HG02870 (cell line): Measurements from ENCODE around the gene SEMA6C.
A peak's percentile ranks its signal among the peaks of the same experiment; 100 is the strongest.
"Not testable (repeated sequence)": the region's sequence is repeated elsewhere in the genome, so short reads cannot be mapped to it uniquely, and the experiment has no call there.

ENCODE experiments used
- ATAC-seq: cut with Tn5 transposase; IDR thresholded peaks from one replicate; pipeline ENCODE4 v1.9.1; 2021; ENCODE audit warnings: mild to moderate bottlenecking, moderate library complexity; ENCODE audit not compliant: unreplicated experiment

Gene SEMA6C, protein sequence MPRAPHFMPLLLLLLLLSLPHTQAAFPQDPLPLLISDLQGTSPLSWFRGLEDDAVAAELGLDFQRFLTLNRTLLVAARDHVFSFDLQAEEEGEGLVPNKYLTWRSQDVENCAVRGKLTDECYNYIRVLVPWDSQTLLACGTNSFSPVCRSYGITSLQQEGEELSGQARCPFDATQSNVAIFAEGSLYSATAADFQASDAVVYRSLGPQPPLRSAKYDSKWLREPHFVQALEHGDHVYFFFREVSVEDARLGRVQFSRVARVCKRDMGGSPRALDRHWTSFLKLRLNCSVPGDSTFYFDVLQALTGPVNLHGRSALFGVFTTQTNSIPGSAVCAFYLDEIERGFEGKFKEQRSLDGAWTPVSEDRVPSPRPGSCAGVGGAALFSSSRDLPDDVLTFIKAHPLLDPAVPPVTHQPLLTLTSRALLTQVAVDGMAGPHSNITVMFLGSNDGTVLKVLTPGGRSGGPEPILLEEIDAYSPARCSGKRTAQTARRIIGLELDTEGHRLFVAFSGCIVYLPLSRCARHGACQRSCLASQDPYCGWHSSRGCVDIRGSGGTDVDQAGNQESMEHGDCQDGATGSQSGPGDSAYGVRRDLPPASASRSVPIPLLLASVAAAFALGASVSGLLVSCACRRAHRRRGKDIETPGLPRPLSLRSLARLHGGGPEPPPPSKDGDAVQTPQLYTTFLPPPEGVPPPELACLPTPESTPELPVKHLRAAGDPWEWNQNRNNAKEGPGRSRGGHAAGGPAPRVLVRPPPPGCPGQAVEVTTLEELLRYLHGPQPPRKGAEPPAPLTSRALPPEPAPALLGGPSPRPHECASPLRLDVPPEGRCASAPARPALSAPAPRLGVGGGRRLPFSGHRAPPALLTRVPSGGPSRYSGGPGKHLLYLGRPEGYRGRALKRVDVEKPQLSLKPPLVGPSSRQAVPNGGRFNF

DNA sequence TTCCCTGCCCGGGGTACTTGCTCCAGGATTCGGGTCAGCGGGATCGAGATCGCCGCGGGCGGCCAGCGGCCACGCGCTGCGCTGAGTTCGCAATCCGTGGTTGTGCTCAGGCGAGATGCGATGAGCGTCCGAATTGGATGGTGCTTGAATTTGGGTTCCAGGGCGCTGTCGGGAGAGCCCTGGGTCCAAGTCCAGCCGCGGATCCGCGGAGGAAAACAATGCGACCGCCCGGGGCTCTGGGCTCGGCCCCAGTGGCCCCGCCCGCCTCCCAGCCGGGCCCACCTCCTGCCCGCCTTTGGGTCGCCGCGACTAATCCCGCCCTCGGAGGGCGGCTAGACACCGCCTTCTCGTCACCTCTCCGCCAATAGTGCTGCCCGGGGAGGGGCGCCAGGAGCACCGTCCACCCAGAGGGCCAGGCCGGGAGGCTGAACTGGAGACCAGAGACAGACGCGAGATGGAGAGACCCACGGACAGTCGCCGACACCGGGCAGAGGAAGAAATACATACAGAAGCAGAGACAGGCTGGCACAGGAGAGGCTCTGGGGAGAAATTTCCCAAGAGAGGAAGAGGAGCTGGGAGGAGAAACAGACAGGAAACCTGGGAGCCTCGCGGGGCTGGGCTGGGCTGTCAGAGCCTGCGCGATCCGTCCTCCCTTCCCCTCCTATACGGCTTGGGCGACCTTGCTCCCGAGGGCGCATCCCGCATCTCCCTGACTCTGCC is at the start of gene SEMA6C:
SEMA6C (minus strand) TSS at position 220 of the 720 bp plus-strand sequence. CDS start 4,010 bp downstream, outside the sequence.
- ATAC-seq = peak; percentile 98

GRCh38 chr1:151194894-151195594 is 48.6 kb upstream of the SEMA6C start:
- not testable (repeated sequence) for ATAC-seq

DNA sequence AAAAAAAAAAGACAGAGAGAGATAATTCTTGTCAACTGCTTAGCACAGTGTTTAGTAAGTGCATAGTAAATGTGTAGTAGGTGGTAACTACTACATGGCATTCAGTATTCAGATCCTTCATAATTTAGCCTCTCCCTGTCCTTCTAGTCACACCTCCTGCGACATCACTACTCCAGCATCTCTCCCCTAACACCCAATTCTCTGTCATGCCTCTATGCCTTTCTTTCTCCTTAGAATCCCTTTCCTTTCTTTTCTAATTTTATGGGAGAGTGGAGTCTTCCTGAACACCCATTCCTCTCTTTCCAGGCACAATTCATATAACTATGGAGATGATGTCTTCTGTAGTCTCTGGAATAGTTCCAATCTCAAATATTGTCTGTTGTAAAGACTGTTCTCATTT is 47.4 kb upstream of the SEMA6C start:
- no peak for ATAC-seq

DNA sequence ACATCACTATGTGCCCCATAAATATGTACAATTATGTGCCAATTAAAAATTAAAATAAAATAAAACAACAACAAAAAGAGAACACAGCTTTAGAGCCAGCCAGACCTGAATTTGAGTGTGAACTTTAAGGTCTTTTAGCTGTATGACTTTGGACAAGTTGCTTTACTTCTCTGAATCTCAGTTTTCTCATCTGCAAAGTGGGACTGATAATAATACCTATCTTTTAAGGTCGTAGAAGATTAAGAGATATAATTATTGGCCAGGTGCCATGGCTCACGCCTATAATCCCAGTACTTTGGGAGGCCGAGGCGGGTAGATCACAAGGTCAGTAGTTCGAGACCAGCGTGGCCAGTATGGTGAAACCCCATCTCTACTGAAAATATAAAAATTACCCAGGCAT is 46.9 kb upstream of the SEMA6C start:
- no peak for ATAC-seq

GRCh38 chr1:151192047-151192446 is 45.6 kb upstream of the SEMA6C start:
- no peak for ATAC-seq

- ATAC-seq = peak; percentile 84
Measured at GRCh38 chr1:151189637-151190445, 43.4 kb upstream of the SEMA6C start, which contains the start of gene VPS72. Gene VPS72 (minus strand): TSS chr1:151190197. CDS start chr1:151190121, 76 bp downstream.

- not testable (repeated sequence) for ATAC-seq
Measured at GRCh38 chr1:151188667-151189066, 42.2 kb upstream of the SEMA6C start.

DNA sequence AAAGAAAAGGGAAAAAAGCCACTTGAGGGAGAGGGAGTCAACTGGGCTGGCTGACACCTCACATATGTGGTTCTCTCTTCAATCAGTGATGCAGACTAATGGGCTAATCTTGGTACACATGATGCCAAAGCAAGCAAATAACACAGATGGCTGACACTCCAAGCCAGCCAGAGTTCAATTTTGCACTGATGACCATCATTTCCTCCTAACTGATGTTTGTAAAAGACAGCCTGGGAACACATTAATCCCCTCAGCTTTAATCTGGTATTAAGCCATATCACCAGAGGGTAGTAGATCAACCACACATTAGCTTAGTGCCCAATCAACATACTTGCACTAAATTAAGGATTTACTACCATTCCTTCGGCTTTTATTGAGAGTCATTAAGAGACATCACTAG is 40.8 kb upstream of the SEMA6C start:
- ATAC-seq = no peak

DNA sequence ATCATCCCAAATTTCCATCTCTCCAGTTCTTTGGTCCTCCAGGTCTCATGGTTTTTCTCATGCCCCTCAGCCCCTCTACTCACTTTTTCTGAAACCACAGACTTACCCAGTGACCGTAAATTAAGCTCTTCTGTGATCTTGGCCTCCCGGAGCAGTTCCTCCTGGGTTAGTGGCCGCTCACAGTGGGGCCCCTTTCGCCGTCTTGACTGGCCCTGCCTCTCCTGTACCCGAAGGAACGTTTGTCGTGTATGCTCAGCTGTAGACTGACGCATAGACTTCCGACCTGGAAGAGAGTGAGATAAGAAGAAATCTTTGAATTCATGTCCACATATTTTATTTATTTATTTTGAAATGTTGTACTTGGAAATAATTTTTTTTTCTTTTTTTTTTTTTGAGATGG is 37.8 kb upstream of the SEMA6C start:
- no peak for ATAC-seq

- ATAC-seq = no peak
Measured at GRCh38 chr1:151176514-151177045, 30.1 kb upstream of the SEMA6C start.

GRCh38 chr1:151175863-151176262 is 29.4 kb upstream of the SEMA6C start, which contains the start of gene TMOD4:
Gene TMOD4 (minus strand): TSS chr1:151175981. CDS start chr1:151174875, 1,106 bp downstream.
- no peak for ATAC-seq

DNA sequence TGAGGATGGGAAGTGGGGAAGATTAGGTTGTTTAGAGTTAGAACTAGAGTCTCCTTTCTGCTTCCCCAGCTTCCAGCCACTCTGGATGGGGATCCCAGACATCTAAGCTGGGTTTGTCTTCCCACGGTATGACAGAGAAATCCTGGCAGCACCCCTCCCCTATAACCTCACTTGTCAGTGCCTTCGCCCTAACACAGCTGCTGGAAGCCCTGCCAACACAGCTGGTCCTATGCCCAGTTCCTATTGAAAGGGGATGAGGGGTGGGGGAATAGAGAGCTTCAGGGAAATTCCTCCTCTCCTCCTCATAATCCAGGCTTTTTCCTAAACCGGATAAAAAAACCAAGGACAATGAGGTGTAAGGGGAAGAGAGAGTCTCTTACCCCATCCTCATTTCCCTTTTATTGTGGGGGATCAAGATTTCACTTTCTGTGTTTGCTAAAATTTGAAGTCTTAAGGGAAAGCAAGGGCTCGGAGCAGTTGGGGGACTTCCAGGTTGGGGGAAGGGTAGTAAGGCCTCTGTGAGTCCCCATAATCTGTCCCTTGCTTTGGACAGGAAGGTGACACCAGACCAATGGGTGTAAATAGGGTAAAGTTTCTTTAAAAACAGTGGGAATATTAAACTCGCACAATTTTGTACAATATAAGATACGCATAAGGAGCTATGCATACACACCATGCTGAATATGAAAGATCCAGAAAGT is 28.8 kb upstream of the SEMA6C start:
- no peak for ATAC-seq

DNA sequence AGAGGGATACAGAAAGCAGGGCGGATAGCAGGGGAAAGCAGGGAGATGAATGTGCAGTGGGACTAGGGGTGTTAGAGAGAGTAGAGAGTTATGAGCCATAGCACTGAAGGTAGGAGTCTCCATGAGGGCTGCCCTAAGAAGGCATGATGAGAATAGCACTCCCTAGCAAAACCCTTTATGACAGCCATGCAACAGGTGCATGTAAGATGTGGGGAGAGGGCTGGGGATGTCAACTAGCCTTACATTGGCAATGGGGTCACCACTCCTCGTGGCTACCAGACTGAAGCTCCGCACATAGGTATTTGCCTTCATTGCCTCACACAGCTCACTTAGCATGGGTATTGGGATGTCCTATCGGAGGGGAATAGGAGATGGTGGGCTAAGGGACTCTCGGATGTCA is 24.8 kb upstream of the SEMA6C start:
- no peak for ATAC-seq

DNA sequence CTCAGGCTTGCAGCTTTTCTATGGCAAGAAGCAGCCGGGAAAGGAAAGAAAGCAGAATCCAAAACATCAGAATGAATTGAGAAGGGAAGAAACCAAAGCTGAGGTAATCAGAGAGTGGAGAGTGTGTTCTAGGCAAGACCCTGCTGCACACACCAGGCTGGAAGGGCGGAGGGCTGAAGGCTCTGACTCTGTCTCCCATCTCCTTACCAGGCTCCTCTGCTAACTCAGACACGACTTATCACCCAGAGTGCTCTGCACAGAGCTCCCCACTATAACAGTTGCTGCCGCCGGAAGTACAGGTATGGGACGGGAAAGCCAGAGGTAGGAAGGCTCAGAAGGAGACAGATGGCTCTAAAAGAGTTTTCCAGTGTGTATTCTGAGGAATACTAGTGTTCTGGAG is 20.7 kb upstream of the SEMA6C start:
- no peak for ATAC-seq

GRCh38 chr1:151166505-151166956 is 20.1 kb upstream of the SEMA6C start:
- ATAC-seq = no peak

GRCh38 chr1:151165738-151166504 is 19.5 kb upstream of the SEMA6C start, which contains the start of the genes LYSMD1 and SCNM1:
Gene LYSMD1 (minus strand): TSS chr1:151165902. CDS start chr1:151165258, 644 bp downstream.
Gene SCNM1 (plus strand): TSS chr1:151166144. CDS start chr1:151166153, 9 bp downstream.
- peak; percentile 78 for ATAC-seq

- ATAC-seq = peak; percentile 13
Measured at GRCh38 chr1:151165281-151165737, 18.9 kb upstream of the SEMA6C start.
